ENCODE results near the gene C2orf69.

Gene C2orf69

GRCh38 chr2:199973703-199974102 lies 62.6 kb downstream of the C2orf69 start:
- no peak for DNase-seq

- DNase-seq = no peak
Measured at GRCh38 chr2:199975273-199975895, 64.3 kb downstream of the C2orf69 start.

All from activated T-cell treated with anti-CD3 and anti-CD28 coated beads for 4 hours (primary cell).